ENCODE results near the gene ALDH1L2. TPM values are rescaled to one million over a fixed set of nuclear protein-coding genes. Genes with fewer than 3 reads are reported as not detected.
"Not testable (repeated sequence)": the region's sequence is repeated elsewhere in the genome, so short reads cannot be mapped to it uniquely, and the experiment has no call there.

ALDH1L2 gene
- polyA plus RNA-seq (ENCODE audit: insufficient read length): 1.2 TPM
- long read RNA-seq, donor 1: 0 reads
- long read RNA-seq, donor 2: 0 reads
- long read RNA-seq, donor 3: 0 reads
- long read RNA-seq, donor 4: 0 reads
- long read RNA-seq, donor 5: 0 reads
- long read RNA-seq, donor 6: 0 reads
- long read RNA-seq, donor 7: 0 reads
- long read RNA-seq, donor 8: 0 reads

- no peak for DNase-seq
Measured at GRCh38 chr12:105084251-105085250, at the start of gene ALDH1L2. ALDH1L2 (minus strand) TSS chr12:105084458; CDS start chr12:105084436, 22 bp downstream.

- no peak for DNase-seq
Measured at GRCh38 chr12:105120551-105120950, 36.3 kb upstream of the ALDH1L2 start.

GRCh38 chr12:105116969-105117368 is 32.7 kb upstream of the ALDH1L2 start:
- DNase-seq: no peak

GRCh38 chr12:105113094-105113493 is 28.8 kb upstream of the ALDH1L2 start:
- no peak for DNase-seq

- no peak for DNase-seq
Measured at GRCh38 chr12:105110851-105111250, 26.6 kb upstream of the ALDH1L2 start.

- peak; percentile 17 for DNase-seq
Measured at GRCh38 chr12:105109465-105110212, 25.4 kb upstream of the ALDH1L2 start.

GRCh38 chr12:105107494-105108371 is 23.5 kb upstream of the ALDH1L2 start, which contains the start of gene WASHC4:
WASHC4 (plus strand) TSS chr12:105107731; CDS start chr12:105107801, 70 bp downstream.
- DNase-seq: peak; percentile 93

GRCh38 chr12:105107171-105107493 is 22.9 kb upstream of the ALDH1L2 start:
- DNase-seq: no peak

GRCh38 chr12:105106621-105107020 is 22.4 kb upstream of the ALDH1L2 start:
- DNase-seq: no peak

- DNase-seq: no peak
Measured at GRCh38 chr12:105104762-105105161, 20.5 kb upstream of the ALDH1L2 start.

- no peak for DNase-seq
Measured at GRCh38 chr12:105102673-105103072, 18.4 kb upstream of the ALDH1L2 start.

- DNase-seq: no peak
Measured at GRCh38 chr12:105100998-105101397, 16.7 kb upstream of the ALDH1L2 start.

GRCh38 chr12:105100207-105100985 is 16.1 kb upstream of the ALDH1L2 start:
- DNase-seq: no peak

GRCh38 chr12:105099356-105099755 is 15.1 kb upstream of the ALDH1L2 start:
- DNase-seq: no peak

- not testable (repeated sequence) for DNase-seq
Measured at GRCh38 chr12:105095338-105095737, 11.1 kb upstream of the ALDH1L2 start.

- DNase-seq: no peak
Measured at GRCh38 chr12:105092336-105092735, 8.1 kb upstream of the ALDH1L2 start.

- no peak for DNase-seq
Measured at GRCh38 chr12:105091476-105092206, 7.4 kb upstream of the ALDH1L2 start.

GRCh38 chr12:105090361-105090760 is 6.1 kb upstream of the ALDH1L2 start:
- DNase-seq: no peak

- DNase-seq: no peak
Measured at GRCh38 chr12:105089817-105090216, 5.6 kb upstream of the ALDH1L2 start.

- DNase-seq: no peak
Measured at GRCh38 chr12:105085501-105085900, 1.2 kb upstream of the ALDH1L2 start.

Measured in left kidney (tissue), 8 donors.